SK-N-SH treated with all-trans-retinoic acid at 6 μM for 48 hours (cell line): Measurements from ENCODE around the gene SUGP2.
A peak's percentile ranks its signal among the peaks of the same experiment; 100 is the strongest.

Experiments used
- ATAC-seq: fragments of 200-7000 bp; cut with Tn5 transposase; 3 replicates; pipeline ENCODE4 v1.9.1; 2020; ENCODE audit warnings: mild to moderate bottlenecking, moderate library complexity
- BACH2 ChIP-seq: fragments of 250-450 bp; sonication (Bioruptor Pico); IDR thresholded peaks from 2 replicates; pipeline ENCODE4 v1.9.0; 2021; ENCODE audit warnings: mild to moderate bottlenecking, borderline replicate concordance
- CSDC2 ChIP-seq: fragments of 250-450 bp; sonication (Bioruptor Pico); IDR thresholded peaks from 2 replicates; pipeline ENCODE4 v1.5.0; 2020; ENCODE audit warnings: mild to moderate bottlenecking, moderate library complexity
- ESRRG ChIP-seq: fragments of 250-450 bp; sonication (Bioruptor Pico); IDR thresholded peaks from 2 replicates; pipeline ENCODE4 v1.6.1; 2021; ENCODE audit warnings: mild to moderate bottlenecking
- GLIS3 ChIP-seq: fragments of 250-450 bp; sonication (Bioruptor Pico); IDR thresholded peaks from 2 replicates; pipeline ENCODE4 v1.5.0; 2020; ENCODE audit warnings: mild to moderate bottlenecking, moderate library complexity
- ISL1 ChIP-seq: fragments of 250-450 bp; sonication (Bioruptor Pico); IDR thresholded peaks from 2 replicates; pipeline ENCODE4 v2.1.2; 2022; ENCODE audit warnings: mild to moderate bottlenecking, moderate library complexity
- OSR1 ChIP-seq: fragments of 250-450 bp; sonication (Bioruptor Pico); IDR thresholded peaks from 2 replicates; pipeline ENCODE4 v1.8.0; 2022; ENCODE audit warnings: moderate library complexity, mild to moderate bottlenecking, inconsistent platforms
- TCF4 ChIP-seq: fragments of 250-450 bp; sonication (Bioruptor Pico); IDR thresholded peaks from 2 replicates; pipeline ENCODE4 v1.8.0; 2021; ENCODE audit warnings: mild to moderate bottlenecking, moderate library complexity, borderline replicate concordance
- TOX ChIP-seq: fragments of 250-450 bp; sonication (Bioruptor Pico); IDR thresholded peaks from 2 replicates; pipeline ENCODE4 v1.8.0; 2021; ENCODE audit warnings: mild to moderate bottlenecking, moderate library complexity, borderline replicate concordance
- TSHZ2 ChIP-seq: fragments of 250-450 bp; sonication (Bioruptor Pico); IDR thresholded peaks from 2 replicates; pipeline ENCODE4 v1.5.0; 2020; ENCODE audit warnings: mild to moderate bottlenecking, moderate library complexity
- ZC3H10 ChIP-seq: fragments of 250-450 bp; sonication (Bioruptor Pico); IDR thresholded peaks from 2 replicates; pipeline ENCODE4 v1.5.1; 2021; ENCODE audit warnings: mild to moderate bottlenecking, moderate library complexity
- ZFP3 ChIP-seq: fragments of 250-450 bp; sonication (Bioruptor Pico); IDR thresholded peaks from 2 replicates; pipeline ENCODE4 v1.5.0; 2020; ENCODE audit warnings: mild to moderate bottlenecking, moderate library complexity
- ZFP30 ChIP-seq: fragments of 450-650 bp; formaldehyde crosslinking; IDR thresholded peaks from 2 replicates; pipeline ENCODE4 v1.5.0; 2022; ENCODE audit warnings: mild to moderate bottlenecking, moderate library complexity
- ZNF565 ChIP-seq: fragments of 450-650 bp; formaldehyde crosslinking; conservative IDR thresholded peaks from 2 replicates; pipeline ENCODE4 v1.5.0; 2020; ENCODE audit warnings: low read depth, mild to moderate bottlenecking, moderate library complexity
- ZNF8 ChIP-seq: fragments of 450-650 bp; formaldehyde crosslinking; IDR thresholded peaks from 2 replicates; pipeline ENCODE4 v1.5.0; 2020; ENCODE audit warnings: mild to moderate bottlenecking, moderate library complexity
- TF ChIP-seq, protein P1 (sequence below): fragments of 250-450 bp; sonication (Bioruptor Pico); IDR thresholded peaks from 2 replicates; pipeline ENCODE4 v1.5.1; 2021; ENCODE audit warnings: mild to moderate bottlenecking, moderate library complexity
- TF ChIP-seq, protein P2 (sequence below): fragments of 250-450 bp; sonication (Bioruptor Pico); IDR thresholded peaks from 2 replicates; pipeline ENCODE4 v1.5.1; 2020; ENCODE audit warnings: low read depth, mild to moderate bottlenecking, moderate library complexity
- TF ChIP-seq, protein P3 (sequence below): fragments of 250-450 bp; sonication (Bioruptor Pico); IDR thresholded peaks from 2 replicates; pipeline ENCODE4 v1.8.0; 2020; ENCODE audit warnings: mild to moderate bottlenecking, moderate library complexity, borderline replicate concordance
- TF ChIP-seq, protein P4 (sequence below): fragments of 250-450 bp; sonication (Bioruptor Pico); IDR thresholded peaks from 2 replicates; pipeline ENCODE4 v1.8.0; 2021; ENCODE audit warnings: low read depth, mild to moderate bottlenecking, moderate library complexity, borderline replicate concordance

SUGP2 gene

GRCh38 chr19:19063183-19064097 is 30.1 kb upstream of the SUGP2 start, which contains the start of gene SLC25A42:
TSS of gene SLC25A42 (plus strand) at chr19:19063994. CDS start at chr19:19096125, 32,131 bp downstream.
- ATAC-seq = peak; percentile 96
- TF ChIP-seq ESRRG = 0 out of 2 replicates have a peak, but pooled peaks have one; percentile 17
- TF ChIP-seq ISL1 = no peak
- TF ChIP-seq, all 23 proteins: peak for 1

GRCh38 chr19:19062454-19063182 is 29.3 kb upstream of the SUGP2 start:
- TF ChIP-seq, protein P1, sequence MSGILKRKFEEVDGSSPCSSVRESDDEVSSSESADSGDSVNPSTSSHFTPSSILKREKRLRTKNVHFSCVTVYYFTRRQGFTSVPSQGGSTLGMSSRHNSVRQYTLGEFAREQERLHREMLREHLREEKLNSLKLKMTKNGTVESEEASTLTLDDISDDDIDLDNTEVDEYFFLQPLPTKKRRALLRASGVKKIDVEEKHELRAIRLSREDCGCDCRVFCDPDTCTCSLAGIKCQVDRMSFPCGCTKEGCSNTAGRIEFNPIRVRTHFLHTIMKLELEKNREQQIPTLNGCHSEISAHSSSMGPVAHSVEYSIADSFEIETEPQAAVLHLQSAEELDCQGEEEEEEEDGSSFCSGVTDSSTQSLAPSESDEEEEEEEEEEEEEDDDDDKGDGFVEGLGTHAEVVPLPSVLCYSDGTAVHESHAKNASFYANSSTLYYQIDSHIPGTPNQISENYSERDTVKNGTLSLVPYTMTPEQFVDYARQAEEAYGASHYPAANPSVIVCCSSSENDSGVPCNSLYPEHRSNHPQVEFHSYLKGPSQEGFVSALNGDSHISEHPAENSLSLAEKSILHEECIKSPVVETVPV (CRISPR knock-in tag) = no peak
- TF ChIP-seq ZFP3 (CRISPR knock-in tag) (no peak), ZNF8 (CRISPR knock-in tag) (no peak), OSR1 (CRISPR knock-in tag) (no peak), ZC3H10 (CRISPR knock-in tag) (no peak), ZNF565 (CRISPR knock-in tag) (no peak), TCF4 (CRISPR knock-in tag) (no peak), TSHZ2 (no peak)
- TF ChIP-seq, protein P2, sequence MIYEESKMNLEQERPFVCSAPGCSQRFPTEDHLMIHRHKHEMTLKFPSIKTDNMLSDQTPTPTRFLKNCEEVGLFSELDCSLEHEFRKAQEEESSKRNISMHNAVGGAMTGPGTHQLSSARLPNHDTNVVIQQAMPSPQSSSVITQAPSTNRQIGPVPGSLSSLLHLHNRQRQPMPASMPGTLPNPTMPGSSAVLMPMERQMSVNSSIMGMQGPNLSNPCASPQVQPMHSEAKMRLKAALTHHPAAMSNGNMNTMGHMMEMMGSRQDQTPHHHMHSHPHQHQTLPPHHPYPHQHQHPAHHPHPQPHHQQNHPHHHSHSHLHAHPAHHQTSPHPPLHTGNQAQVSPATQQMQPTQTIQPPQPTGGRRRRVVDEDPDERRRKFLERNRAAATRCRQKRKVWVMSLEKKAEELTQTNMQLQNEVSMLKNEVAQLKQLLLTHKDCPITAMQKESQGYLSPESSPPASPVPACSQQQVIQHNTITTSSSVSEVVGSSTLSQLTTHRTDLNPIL (CRISPR knock-in tag) = no peak
- peak; percentile 11; the same call in 2 of the 3 replicates for ATAC-seq

GRCh38 chr19:19061506-19061905 is 28.2 kb upstream of the SUGP2 start:
- TF ChIP-seq TSHZ2 = no peak
- no peak for TF ChIP-seq BACH2 (CRISPR knock-in tag)
- TF ChIP-seq ZNF8 (CRISPR knock-in tag) = no peak
- TF ChIP-seq ZFP3 (CRISPR knock-in tag) = no peak
- TF ChIP-seq, protein P3, sequence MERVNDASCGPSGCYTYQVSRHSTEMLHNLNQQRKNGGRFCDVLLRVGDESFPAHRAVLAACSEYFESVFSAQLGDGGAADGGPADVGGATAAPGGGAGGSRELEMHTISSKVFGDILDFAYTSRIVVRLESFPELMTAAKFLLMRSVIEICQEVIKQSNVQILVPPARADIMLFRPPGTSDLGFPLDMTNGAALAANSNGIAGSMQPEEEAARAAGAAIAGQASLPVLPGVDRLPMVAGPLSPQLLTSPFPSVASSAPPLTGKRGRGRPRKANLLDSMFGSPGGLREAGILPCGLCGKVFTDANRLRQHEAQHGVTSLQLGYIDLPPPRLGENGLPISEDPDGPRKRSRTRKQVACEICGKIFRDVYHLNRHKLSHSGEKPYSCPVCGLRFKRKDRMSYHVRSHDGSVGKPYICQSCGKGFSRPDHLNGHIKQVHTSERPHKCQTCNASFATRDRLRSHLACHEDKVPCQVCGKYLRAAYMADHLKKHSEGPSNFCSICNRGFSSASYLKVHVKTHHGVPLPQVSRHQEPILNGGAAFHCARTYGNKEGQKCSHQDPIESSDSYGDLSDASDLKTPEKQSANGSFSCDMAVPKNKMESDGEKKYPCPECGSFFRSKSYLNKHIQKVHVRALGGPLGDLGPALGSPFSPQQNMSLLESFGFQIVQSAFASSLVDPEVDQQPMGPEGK (CRISPR knock-in tag) = no peak
- TF ChIP-seq, protein P4, sequence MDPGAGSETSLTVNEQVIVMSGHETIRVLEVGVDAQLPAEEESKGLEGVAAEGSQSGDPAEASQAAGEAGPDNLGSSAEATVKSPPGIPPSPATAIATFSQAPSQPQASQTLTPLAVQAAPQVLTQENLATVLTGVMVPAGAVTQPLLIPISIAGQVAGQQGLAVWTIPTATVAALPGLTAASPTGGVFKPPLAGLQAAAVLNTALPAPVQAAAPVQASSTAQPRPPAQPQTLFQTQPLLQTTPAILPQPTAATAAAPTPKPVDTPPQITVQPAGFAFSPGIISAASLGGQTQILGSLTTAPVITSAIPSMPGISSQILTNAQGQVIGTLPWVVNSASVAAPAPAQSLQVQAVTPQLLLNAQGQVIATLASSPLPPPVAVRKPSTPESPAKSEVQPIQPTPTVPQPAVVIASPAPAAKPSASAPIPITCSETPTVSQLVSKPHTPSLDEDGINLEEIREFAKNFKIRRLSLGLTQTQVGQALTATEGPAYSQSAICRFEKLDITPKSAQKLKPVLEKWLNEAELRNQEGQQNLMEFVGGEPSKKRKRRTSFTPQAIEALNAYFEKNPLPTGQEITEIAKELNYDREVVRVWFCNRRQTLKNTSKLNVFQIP (CRISPR knock-in tag) = no peak
- no peak for TF ChIP-seq ZC3H10 (CRISPR knock-in tag)
- no peak for TF ChIP-seq TCF4 (CRISPR knock-in tag)
- no peak for TF ChIP-seq ZNF565 (CRISPR knock-in tag)
- no peak for TF ChIP-seq CSDC2
- TF ChIP-seq, protein P1 (CRISPR knock-in tag) = no peak
- TF ChIP-seq GLIS3 = no peak
- TF ChIP-seq ZFP30 (CRISPR knock-in tag) = no peak
- no peak for TF ChIP-seq TOX (CRISPR knock-in tag)
- TF ChIP-seq, protein P2 (CRISPR knock-in tag) = no peak
- TF ChIP-seq, all 23 proteins: peak for 0
- no peak for ATAC-seq
